ENCODE results near the gene BAZ1A. TPM values are rescaled to one million over a fixed set of nuclear protein-coding genes. Genes with fewer than 3 reads are reported as not detected.

The BAZ1A gene
- total RNA-seq, 6 experiments from 2014 or later: 23.1 to 29.5 (median 26.6) TPM

- Mint-ChIP-seq H3K4me1 (ENCODE audit: low read depth) (peaks cover 12% of the 10 kb centered on the region), H3K27me3 (ENCODE audit: insufficient read depth) (no peaks in the 10 kb centered on the region), H3K4me3 (no peak overlapping the region), H3K27ac (no peak overlapping the region), H3K9me3 (no peaks in the 10 kb centered on the region), H3K36me3 (ENCODE audit: low read depth) (peaks cover 7% of the 10 kb centered on the region)
- TF ChIP-seq CTCF (IDR thresholded peaks at IDR 0.05): peak; percentile 20; the same call in 1 of the 2 replicates
- DNase-seq: no peak
Observed at GRCh38 chr14:34865889-34866574, 9.1 kb downstream of the BAZ1A start.

GRCh38 chr14:34863844-34864243 lies 11.3 kb downstream of the BAZ1A start:
- Mint-ChIP-seq H3K4me3 (no peak overlapping the region), H3K27me3 (ENCODE audit: insufficient read depth) (no peaks in the 10 kb centered on the region), H3K27ac (no peak overlapping the region), H3K4me1 (ENCODE audit: low read depth) (no peaks in the 10 kb centered on the region), H3K36me3 (ENCODE audit: low read depth) (peaks cover 8% of the 10 kb centered on the region), H3K9me3 (no peaks in the 10 kb centered on the region)
- TF ChIP-seq CTCF (IDR thresholded peaks at IDR 0.05): no peak
- no peak for DNase-seq

- Mint-ChIP-seq H3K9me3 (no peaks in the 10 kb centered on the region), H3K4me3 (no peak overlapping the region), H3K27ac (no peak overlapping the region), H3K27me3 (ENCODE audit: insufficient read depth) (no peaks in the 10 kb centered on the region; the same call in 1 of the 2 replicates), H3K4me1 (ENCODE audit: low read depth) (peaks cover 6% of the 10 kb centered on the region; the same call in 1 of the 2 replicates), H3K36me3 (ENCODE audit: low read depth) (peaks cover 24% of the 10 kb centered on the region)
- DNase-seq: no peak
- TF ChIP-seq CTCF (IDR thresholded peaks at IDR 0.05): no peak
Observed at GRCh38 chr14:34858765-34859164, 16.4 kb downstream of the BAZ1A start.

- TF ChIP-seq CTCF (IDR thresholded peaks at IDR 0.05): no peak
- H3K4me1 Mint-ChIP-seq (ENCODE audit: low read depth): peaks cover 6% of the 10 kb centered on the region; the same call in 1 of the 2 replicates
- no peak for DNase-seq
- no peak overlapping the region; the same call in 1 of the 2 replicates for H3K27ac Mint-ChIP-seq
- H3K4me3 Mint-ChIP-seq: no peak overlapping the region; the same call in 1 of the 2 replicates
- peaks cover 33% of the 10 kb centered on the region for H3K36me3 Mint-ChIP-seq (ENCODE audit: low read depth)
- H3K27me3 Mint-ChIP-seq (ENCODE audit: insufficient read depth): no peaks in the 10 kb centered on the region; the same call in 1 of the 2 replicates
- no peaks in the 10 kb centered on the region for H3K9me3 Mint-ChIP-seq
Observed at GRCh38 chr14:34857689-34858449, 17.3 kb downstream of the BAZ1A start.

- H3K27ac Mint-ChIP-seq: no peak overlapping the region
- no peak for TF ChIP-seq CTCF (IDR thresholded peaks at IDR 0.05)
- no peak for DNase-seq
- H3K4me1 Mint-ChIP-seq (ENCODE audit: low read depth): peaks cover 12% of the 10 kb centered on the region
- no peaks in the 10 kb centered on the region; the same call in 1 of the 2 replicates for H3K27me3 Mint-ChIP-seq (ENCODE audit: insufficient read depth)
- peaks cover 38% of the 10 kb centered on the region for H3K36me3 Mint-ChIP-seq (ENCODE audit: low read depth)
- H3K4me3 Mint-ChIP-seq: no peak overlapping the region
- H3K9me3 Mint-ChIP-seq: no peaks in the 10 kb centered on the region
Observed at GRCh38 chr14:34853041-34853440, 22.1 kb downstream of the BAZ1A start.
